Esophagus muscularis mucosa (tissue), 3 donors: ENCODE data around the gene HIRIP3.

Experiments used
- POLR2A ChIP-seq: fragments of 450-650 bp; IDR thresholded peaks from one replicate; pipeline ENCODE4 v1.6.1; 2017; ENCODE audit warnings: antibody characterized with exemption, moderate library complexity, mild to moderate bottlenecking, low read depth
- TF ChIP-seq, protein P1 (sequence below), 3 experiments: fragments of 200-600 bp in 2 of 3; fragments of 450-650 bp in 1 of 3; sonication (generic) in 2 of 3; IDR thresholded peaks; one replicate each; pipeline ENCODE4 v1.5.1; 2017 to 2019; ENCODE audit warnings: antibody characterized with exemption in 3 of 3, mild to moderate bottlenecking in 2 of 3, moderate library complexity in 1 of 3

DNA sequence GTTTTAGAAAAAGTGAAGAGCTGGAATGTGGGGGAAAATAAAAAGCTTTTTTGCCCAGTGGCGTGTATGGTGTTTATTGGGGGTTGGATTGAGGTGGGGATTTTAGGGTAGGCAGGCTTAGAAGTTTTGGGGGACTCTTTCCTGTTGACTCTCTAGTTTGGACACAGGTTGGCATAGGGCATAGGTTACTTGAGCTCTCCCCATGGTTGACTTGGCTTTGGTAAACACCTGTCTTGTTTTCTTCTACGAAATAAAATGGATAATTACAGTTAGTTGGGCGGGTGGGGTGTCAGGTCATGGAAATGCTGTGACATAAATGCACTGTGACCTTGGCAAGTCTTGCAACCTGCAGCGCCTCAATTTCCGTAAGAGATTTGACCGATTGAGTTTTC, 22.4 kb downstream of the HIRIP3 start:
- TF ChIP-seq, protein P1, sequence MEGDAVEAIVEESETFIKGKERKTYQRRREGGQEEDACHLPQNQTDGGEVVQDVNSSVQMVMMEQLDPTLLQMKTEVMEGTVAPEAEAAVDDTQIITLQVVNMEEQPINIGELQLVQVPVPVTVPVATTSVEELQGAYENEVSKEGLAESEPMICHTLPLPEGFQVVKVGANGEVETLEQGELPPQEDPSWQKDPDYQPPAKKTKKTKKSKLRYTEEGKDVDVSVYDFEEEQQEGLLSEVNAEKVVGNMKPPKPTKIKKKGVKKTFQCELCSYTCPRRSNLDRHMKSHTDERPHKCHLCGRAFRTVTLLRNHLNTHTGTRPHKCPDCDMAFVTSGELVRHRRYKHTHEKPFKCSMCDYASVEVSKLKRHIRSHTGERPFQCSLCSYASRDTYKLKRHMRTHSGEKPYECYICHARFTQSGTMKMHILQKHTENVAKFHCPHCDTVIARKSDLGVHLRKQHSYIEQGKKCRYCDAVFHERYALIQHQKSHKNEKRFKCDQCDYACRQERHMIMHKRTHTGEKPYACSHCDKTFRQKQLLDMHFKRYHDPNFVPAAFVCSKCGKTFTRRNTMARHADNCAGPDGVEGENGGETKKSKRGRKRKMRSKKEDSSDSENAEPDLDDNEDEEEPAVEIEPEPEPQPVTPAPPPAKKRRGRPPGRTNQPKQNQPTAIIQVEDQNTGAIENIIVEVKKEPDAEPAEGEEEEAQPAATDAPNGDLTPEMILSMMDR (IDR thresholded peaks at IDR 0.05) = no peak
- TF ChIP-seq POLR2A = no peak
